Fibroblast of lung (primary cell): ENCODE data around the gene TRIM62.

ENCODE experiments used
- CTCF ChIP-seq, 2 donors: IDR thresholded peaks in 1 of 2; conservative IDR thresholded peaks in 1 of 2; 1 replicate in 1 of 2; 2 replicates in 1 of 2; pipeline ENCODE4 v1.5.1; 2011 to 2012; ENCODE audit warnings: low read length in 2 of 2, control low read depth in 1 of 2, inconsistent platforms in 1 of 2, low read depth in 1 of 2, mild to moderate bottlenecking in 1 of 2
- EZH2 ChIP-seq: IDR thresholded peaks from 2 replicates; pipeline ENCODE4 v1.5.1; 2012; ENCODE audit warnings: low read length, control low read depth, mild to moderate bottlenecking; ENCODE audit errors: missing control alignments

GRCh38 chr1:33096363-33097005 is 85.4 kb downstream of the TRIM62 start:
- no peak for TF ChIP-seq EZH2
- no peak for TF ChIP-seq CTCF (conservative IDR thresholded peaks at IDR 0.05 in 1 of 2, IDR thresholded peaks at IDR 0.05 in 1 of 2; ENCODE audit: low read depth in 1 of 2, low read length in 2 of 2)
